Anterior cingulate cortex (tissue), 58 donors: ENCODE results near the gene PCYT2.

ENCODE experiments used
- DNase-seq, 58 donors: peaks; one replicate each; lab custom pipeline; 2025; lab: John Stamatoyannopoulos, UW

The PCYT2 gene

DNA sequence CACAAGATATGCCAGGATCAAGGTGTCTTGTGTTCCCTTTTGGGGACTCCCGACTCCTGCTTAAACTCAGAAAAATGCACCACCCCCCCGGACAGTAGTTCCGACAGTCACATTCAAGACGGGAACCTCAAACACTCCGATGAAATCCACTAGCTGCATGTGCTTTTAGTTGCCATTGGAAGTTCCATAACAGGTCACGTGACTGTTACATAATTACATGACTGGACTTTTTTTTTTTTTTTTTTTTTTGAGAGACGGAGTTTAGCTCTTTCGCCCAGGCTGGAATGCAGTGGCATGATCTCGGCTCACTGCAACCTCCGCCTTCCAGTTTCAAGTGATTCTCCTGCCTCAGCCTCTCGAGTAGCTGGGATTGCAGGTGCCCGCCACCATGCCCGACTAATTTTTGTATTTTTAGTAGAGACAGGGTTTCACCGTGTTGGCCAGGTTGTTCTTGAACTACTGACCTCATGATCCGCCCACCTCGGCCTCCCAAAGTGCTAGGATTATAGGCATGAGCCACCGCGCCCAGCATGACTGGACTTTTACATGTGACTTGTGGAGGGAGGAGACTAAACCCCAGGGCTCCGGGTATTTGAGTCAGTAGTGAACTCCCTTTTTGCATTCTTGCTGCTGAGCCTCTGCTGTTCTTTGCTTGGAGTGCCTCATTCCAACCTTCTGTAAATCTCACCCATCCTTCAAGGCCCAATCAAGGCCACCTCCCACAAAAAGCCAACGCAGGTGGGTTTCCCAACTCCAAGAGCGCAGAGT is 5.2 kb upstream of the PCYT2 start:
- DNase-seq: no peak

DNA sequence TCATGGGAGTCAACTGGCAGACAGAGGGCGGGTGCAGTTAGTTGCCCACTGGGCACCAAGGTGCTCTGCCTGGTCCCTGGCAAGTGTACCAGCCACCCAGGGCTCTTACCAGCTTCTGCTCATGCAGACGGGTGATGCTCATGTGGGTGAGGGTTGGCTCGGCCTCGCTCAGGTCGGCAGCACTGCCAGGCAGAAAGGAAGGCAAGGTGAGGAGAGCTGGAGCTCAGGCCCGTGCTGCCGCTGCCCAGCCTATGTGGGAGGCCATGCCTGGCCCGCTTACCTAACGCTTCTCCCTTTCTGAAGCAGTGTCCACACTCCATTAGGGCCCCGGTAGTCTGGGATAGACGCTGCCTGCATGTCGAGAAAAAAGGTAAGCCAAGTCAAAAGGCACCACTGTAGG is 4.1 kb upstream of the PCYT2 start:
- DNase-seq: no peak

DNA sequence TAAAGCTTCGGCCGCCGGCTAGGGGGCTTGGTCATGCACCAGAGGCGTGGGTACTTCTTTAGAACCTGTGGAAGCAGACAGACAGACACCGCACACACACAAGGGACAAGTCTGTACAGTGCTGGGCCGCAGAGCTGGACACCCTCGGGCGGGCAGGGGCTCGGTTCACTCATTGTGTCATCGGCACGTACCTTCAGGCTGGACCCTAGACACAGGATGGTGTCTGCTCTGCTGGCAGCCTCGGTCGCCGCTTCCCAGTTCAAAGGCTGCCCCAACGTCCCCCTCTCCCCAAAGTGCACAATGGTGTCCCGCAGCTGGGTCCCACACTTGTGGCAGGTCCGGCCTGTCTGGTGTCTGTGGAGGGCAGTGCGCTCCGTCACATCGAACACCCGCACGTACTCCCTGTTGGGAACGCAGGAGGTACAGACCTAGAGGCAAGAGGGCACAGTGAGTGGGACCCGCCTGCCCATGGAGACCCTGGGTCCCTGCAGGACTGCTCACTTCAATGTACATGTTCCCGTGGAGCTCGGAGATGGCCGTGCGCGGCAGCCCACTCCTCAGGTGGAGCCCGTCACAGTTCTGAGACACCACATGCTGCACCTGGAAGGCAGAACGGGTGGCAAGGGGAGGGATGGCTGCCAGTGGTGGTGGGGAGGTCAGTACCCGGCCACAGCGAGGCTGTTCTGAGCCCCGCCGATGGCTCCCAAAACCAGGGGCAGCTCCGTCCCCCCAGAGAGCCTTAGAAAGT is 3.1 kb upstream of the PCYT2 start:
- no peak for DNase-seq

DNA sequence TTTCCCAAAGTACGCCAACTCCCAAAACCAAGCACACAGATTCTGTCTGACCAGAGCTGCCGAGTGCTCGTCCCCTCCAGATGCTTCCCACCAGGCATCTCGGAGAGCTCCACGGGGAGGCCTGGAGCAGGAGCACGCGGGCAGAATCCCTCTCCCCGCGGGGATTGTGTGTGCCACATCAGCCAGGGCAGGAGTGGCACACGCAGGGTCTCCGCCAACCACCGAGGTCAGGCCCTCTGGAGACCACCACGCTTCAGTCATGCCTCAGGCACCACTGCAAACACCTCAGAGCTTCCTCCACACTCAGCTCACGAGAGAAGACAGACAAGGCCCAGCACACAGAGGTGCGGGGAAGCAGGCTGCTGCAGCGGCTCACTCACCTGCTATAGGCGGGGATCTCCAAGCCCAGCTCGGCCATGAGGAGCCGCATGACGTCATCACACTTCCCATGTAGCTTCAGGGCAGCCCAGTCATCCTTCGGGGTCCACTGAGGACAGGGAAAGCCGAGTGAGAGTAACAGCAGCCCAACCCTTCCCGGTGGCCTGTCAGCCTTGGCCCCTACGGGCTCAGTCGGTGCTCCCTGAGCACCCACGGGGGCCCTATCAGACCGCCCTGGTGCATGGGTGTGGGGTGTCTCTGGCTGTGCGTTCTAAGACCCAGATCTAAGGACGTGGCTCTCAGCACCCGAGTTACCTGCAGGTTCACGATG is 2.3 kb upstream of the PCYT2 start:
- DNase-seq: no peak

DNA sequence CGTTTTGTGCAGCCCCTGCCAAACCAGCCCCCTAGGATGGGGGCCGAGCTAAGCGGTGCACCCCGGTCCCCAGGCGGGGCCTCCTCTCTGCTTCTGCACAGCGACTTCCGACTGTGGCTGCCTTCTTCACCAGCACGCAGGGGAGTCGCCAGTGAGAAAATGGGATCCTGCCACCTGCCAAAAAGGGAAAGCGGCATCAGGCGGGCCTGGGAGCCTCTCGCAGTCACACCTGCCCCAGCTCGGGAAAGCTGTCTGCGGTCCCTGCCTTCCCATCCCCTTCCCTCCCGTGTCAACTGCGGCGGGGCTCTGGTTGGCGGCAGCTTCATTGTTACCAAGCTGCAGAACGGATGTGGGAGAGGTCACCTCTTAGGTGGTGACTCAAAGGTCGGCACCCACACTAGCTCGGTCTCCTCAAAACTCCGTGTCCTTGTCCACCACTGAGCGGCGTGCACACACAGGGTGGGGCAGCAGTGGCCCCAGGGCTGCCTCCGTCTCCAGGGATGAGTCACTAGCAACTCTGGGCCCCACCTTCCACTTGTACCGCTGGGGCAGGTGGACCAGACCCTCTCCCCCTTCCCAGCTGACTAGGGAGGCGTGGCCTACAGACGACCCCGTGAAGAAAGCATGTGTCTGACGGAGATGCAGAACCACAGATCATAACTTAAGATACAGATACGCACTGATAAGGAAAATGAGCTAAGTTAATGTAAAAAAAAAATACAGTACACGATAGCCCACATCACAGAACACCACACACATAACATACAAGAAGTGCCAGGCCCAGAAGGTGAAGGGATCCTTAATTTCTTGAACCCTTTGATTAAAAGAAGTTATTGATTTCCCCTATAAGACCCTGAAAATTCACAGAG is 1.5 kb upstream of the PCYT2 start:
- DNase-seq: no peak

DNA sequence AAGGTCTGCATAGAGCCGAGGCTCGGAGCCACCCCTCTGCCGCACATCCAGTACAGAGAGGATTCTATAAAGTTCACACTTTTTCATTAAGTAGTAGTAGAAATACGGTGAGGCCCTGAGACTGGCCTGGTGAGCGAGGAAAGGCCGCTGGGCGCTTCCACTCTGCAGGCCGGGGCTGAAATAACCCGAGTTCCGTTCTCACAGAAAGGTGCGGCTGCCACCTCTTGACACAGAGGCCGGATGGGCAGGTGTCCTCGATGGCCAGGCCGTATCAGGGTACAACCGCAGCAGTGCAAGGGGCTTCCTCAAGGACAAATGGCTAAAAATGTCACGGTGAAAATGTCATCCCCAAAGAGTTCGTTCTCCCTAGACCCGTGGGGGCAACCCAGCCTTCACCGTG is 770 bp upstream of the PCYT2 start:
- DNase-seq: no peak

DNA sequence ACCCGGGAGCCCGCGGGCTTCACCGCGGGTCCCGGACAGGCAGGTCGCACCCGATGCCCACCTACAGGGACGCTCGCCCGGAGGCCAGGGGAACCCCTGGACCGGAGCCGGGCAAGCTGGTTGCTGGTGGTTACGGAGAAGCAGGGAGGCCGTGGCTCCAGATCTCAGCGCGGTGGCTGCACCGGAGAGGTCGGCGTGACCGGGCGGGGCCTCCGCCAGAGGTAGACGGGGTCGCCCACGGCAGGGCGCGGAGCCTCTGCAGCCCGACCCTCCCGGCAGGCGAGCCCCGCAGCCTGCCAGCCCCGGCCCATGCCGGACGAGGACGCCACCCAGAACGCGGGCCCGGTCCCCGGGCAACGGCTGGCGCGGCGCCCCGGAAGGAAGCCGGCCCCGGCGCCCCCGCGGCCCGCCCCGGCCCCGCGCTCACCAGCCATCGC is 341 bp downstream of the PCYT2 start:
- DNase-seq: peak in 6 of 58 donors; percentile 24 to 71 (median 52)

DNA sequence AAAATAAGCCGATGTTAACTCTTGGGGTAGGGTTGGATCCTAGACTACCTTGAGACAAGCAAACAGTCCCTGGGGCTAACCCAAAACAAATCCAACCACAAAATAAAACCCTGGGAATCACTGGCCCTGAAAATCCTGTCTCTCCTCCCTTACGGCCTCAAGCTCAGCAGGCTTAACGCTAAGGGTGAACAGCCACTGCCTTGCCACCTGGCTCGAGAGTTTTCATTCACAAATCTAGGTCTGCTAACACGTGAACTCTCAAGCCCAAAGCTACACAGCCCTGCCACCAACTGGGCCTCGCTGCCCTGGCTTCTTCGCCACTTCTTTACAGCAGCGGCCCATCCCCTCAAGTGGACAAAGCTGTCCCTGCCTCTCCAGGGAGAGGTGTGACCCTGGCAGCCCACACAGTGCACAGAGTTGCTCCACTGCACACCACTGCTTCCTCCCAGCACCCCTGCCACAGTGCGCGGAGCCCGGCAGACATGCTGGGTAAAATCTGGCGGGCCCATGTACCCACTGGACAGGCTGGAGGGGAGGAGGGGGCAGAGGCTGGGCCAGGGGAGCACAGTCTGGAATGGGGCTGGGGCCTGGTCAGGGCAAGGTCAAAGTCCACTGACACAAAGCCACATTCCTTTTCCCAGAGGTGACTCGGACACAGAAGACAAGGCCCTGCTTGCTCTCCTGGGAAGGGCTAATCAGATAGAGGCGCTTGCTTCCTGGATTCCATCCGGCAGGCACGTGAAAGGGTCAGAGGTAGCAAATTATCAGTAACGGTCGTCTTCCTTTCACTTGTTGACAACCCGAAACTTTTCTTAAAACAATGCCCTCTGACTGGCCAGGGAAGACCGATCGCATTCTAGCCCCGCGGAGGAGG is 996 bp downstream of the PCYT2 start:
- DNase-seq: no peak

DNA sequence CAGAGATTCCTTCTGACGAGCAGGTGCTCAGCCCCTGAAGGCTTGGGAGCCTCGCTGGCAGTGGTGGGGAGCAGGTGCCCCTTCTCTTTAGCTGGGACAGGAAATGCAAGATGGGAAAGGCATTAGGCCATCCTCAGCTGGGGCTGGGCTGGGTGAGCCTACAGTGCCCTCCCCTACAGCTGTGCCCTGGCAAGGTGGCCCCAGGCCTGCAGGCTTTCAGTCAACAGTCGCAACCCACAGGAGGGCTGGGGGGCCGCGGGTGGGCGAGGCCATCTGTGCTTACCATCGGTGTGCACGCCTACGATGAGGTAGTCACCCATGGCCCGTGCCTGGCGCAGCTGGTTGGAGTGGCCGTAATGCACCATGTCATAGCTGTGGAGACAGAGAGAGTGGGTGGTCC is 2.0 kb downstream of the PCYT2 start:
- no peak for DNase-seq

DNA sequence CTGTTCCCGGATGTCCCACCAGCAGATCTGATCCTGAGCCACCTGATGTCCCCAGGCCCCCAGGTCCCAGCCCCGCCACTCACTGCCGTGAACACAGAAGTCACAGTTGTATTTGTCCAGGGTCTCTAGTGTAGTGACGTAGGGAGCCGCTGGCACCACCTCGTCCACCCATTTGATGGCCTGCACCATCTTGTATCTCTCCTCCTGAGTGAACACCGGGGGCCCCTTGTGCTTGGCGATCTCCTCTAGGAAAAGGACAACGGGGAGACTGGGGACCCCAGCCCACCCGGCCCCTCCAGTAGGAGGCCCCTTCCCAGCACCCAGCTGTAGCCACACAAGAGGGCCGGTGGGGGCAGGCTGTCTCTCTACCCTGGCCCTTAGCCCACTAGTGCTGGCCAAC is 2.4 kb downstream of the PCYT2 start:
- no peak for DNase-seq

DNA sequence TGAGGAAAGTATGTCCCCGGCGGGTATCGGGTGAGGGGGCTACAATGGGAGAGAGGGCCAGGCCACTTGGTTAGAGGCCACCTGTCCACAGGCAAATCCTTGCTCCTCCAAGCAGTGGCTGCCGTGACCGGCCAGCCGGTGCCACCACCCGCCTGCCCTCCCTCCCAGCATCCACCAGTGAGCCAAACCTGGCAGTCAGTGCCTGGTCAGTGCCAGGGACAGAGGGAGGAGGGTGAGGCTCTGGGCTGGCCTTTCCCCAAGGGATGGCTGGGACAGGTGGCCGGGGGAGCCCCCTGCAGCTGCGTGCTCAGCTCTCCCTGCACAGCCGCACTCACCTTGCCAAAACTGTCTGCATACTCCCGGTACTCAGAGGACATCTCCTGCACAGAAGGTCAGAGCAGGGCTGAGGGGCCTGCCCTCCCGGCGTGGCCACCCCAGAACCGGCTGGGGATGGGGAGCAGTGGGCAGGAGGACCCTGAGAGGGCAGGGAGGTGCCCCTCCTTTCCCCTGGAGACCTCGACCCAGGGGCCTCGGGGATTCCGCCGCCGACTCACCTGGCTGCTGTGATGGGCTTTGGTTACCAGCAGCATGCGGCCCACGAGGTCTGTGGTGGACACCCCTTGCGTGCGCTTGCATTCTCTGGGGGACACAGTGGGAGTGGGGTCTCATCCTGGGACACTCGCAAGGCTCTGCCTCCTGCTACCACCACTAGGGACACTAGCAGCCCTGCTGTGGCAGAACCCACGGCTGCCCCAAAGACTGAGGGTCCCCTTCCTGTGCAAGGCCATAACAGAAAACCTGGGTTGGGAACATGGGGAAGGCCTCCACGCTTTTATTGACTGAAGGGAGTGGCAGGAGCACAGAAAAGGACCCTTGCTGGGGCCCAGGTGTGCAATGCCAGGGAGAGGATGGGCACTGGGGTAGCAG is 3.7 kb downstream of the PCYT2 start:
- no peak for DNase-seq

DNA sequence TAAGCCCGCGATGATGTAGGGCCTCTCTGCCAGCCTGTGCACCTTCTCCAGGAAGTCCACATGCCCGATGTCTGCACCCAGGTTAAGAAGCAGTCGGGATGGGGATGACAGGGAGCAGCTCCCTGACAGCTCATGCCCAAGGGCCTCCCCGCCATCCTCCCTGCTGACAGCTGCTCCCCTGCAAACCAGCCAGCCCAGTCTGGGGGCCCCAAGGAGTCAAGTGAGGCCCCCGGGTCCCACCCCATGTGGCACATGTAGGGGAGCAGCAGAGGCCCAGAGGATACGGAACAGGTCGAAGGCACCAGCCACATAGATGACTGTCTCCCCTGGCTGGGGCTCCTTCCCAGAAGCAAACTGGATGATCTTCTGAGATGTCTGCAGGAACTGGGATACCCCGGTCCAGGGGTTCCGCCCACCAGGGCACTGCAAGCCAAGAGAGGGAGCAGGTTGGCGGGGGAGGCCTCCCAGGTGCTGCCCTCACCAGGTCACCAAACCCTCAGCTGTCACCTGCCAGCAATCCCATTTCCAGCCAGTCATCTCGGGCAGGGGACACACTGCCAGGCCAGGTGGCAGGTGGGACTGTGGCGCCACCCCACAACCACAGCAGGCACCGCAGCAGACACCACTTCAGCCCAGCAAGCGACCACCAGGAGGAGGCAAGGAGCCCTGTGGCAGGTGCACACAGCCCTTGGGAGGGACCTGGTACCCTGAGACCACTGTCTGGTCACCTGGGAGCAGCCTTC is 4.6 kb downstream of the PCYT2 start:
- DNase-seq: no peak

DNA sequence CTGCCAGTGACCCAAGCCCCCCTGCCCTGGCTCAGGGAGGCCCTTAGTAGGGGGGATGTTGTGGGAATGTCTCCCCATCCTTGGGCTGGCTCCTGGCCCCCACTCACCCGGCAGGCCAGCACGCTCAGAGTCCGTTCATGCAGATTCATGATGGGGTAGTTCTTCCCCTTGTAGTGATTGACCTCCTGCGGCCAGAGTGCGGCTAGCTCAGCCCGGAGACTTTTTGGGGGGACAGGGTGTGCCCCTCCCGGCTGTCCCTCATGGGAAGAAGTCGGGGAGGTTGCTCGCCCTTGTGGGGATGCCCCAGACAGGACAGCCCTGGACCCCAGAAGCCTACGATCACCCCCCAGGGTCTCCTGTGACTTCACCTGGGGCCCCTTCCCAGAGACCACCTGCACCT is 5.2 kb downstream of the PCYT2 start:
- no peak for DNase-seq

DNA sequence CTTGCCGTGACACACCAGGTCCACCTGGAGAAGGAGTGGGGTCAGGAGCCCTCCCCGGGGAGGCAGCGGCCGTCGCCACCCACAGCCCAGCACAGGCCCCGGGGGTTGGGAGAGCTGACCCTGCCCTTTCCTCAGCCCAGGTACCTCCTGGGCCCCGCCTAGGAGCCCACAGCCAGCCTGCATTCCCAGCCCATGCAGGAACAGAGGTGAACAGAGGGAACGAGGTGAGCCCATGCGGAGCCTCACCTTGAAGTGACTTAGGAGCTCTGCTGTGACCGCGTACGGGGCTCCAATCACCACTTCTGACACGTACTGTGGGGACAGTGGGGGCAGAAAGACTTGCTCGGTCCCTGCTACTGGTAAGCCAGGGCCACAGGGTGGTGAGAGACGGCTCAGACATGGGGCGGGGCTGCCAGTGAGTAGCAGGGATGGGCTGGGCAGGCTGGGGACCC is 5.7 kb downstream of the PCYT2 start:
- no peak for DNase-seq

DNA sequence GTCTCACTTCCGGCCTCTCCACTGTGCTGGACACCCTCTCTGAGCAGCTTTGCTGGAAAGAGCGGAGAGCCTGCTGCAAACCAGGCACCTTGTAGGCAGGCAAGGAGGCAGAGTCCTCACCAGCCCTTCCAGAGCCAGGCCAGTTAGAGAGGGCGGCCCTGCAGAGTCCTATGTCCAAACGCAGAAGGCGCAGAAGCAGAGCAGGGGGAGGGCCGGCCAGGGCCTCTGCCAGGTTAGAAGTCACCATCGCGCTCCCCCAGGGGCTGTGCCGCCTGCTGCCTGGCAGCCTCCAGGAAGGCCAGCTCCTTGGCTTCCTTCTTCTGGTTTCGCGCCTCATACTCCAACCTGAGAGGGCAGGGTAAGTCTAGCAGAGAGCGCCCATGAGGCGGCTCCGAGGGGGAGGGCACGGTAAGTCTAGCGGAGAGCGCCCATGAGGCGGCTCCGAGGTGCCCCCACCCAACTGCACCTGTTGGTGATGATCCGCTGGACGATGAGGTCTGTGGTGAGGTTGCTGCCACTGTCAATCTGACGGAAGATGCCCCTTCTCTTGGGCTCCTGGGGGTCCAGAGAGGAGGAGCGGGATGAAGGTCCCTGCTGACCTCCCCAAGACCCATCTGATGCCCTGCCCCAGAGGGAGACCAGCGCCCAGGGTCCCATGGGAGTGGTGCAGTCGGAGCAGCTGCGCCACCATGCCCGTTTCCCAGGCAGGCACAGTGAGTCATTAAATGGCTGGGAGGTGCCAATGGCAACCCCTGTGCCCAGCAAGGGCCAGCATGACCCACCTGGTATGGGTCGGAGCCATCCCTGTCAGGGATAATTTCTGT is 6.4 kb downstream of the PCYT2 start:
- no peak for DNase-seq

DNA sequence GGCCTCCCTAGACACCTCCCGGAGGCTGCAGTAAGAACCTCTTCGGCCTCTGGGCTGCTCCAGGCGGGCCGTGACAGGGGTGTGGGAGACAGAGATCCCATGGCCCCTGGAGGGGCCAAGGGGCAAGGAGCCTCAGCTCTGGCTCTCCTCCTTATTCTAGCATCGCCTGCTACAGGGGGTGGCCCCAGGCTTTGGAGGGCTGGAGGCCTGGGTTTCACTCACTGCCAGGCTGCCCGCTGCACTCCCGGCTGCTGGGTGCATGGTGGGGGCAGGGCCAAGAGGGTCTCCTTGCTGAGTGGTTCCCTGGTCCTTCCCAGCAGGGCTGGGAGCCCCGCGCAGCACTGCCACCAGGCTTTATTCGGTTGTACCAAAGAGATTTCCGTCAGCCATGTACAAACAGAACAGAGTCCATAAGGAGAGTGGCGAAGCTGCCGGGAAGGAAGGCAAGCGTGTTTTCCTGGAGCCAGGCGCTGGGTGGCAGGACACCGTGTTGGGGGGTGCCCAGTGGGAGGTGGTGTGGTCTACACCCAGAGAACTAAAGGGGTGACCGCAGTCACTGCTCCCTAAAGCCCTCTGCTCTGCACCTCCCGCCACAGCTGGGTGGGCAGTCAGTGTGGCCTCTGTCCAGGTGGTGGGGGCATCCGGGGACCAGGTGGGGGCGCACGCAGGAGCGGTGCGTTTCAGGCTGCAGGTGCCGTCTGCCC is 7.2 kb downstream of the PCYT2 start:
- DNase-seq: no peak
